NCI-H446 treated with DMSO at 0.1 percent for 48 hours (cell line): ENCODE data around the gene MATCAP1.

ENCODE experiments used
- DNase-seq: peaks from one replicate; lab custom pipeline; 2025; lab: John Stamatoyannopoulos, UW

MATCAP1 gene

GRCh38 chr16:67170949-67171649 lies 12.7 kb downstream of the MATCAP1 start:
- no peak for DNase-seq

- DNase-seq, result peak; percentile 24
These were observed 13.4 kb downstream of the MATCAP1 start, which contains the start of gene NOL3 for GRCh38 chr16:67170168-67170948. Gene NOL3 (plus strand): TSS chr16:67170538.

GRCh38 chr16:67169642-67170167 lies 14.1 kb downstream of the MATCAP1 start:
- DNase-seq, result no peak

- no peak for DNase-seq
These were observed 14.7 kb downstream of the MATCAP1 start for GRCh38 chr16:67169011-67169451.

- no peak for DNase-seq
These were observed 16.2 kb downstream of the MATCAP1 start for GRCh38 chr16:67167588-67167987.

GRCh38 chr16:67166598-67167168 lies 17.1 kb downstream of the MATCAP1 start:
- DNase-seq, result no peak

GRCh38 chr16:67166110-67166547 lies 17.6 kb downstream of the MATCAP1 start:
- no peak for DNase-seq

- no peak for DNase-seq
These were observed 18.4 kb downstream of the MATCAP1 start for GRCh38 chr16:67165121-67166078.

- DNase-seq, result no peak
These were observed 19.1 kb downstream of the MATCAP1 start, which contains the start of gene HSF4 for GRCh38 chr16:67164599-67165061. Gene HSF4 (plus strand): TSS chr16:67164745. CDS start chr16:67164812, 67 bp downstream.

GRCh38 chr16:67163999-67164558 lies 19.7 kb downstream of the MATCAP1 start:
- DNase-seq, result no peak

- peak; percentile 6 for DNase-seq
These were observed 20.4 kb downstream of the MATCAP1 start for GRCh38 chr16:67163164-67163998.

- no peak for DNase-seq
These were observed 21.1 kb downstream of the MATCAP1 start for GRCh38 chr16:67162506-67163163.

GRCh38 chr16:67161595-67162058 lies 22.1 kb downstream of the MATCAP1 start:
- no peak for DNase-seq

- no peak for DNase-seq
These were observed 24.8 kb downstream of the MATCAP1 start for GRCh38 chr16:67158637-67159600.

- no peak for DNase-seq
These were observed 25.7 kb downstream of the MATCAP1 start for GRCh38 chr16:67157892-67158635.

GRCh38 chr16:67157106-67157748 lies 26.5 kb downstream of the MATCAP1 start:
- no peak for DNase-seq
